ENCODE results near the gene FAM234A.
A peak's percentile ranks its signal among the peaks of the same experiment; 100 is the strongest.
"Not testable (repeated sequence)": the region's sequence is repeated elsewhere in the genome, so short reads cannot be mapped to it uniquely, and the experiment has no call there.

Gene FAM234A

DNA sequence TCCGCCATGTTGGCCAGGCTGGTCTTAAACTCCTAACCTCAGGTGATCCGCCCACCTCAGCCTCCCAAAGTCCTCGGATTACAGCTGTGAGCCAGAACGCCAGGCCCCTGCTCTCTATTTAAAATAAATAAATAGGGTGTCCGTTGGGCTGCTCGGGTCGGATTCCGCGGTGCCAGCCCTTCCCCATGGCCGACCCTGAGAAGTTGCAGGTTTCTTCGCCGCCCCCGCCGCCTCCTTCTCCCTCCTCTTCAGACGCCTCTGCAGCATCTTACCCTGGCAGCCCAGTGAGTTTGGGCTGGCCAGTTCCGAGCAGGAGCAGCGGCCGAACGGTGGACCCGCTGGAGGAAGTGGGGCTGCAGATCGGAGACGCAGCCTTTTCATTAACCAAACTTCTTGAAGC lies 3.7 kb upstream of the FAM234A start:
- no peak for DNase-seq

DNA sequence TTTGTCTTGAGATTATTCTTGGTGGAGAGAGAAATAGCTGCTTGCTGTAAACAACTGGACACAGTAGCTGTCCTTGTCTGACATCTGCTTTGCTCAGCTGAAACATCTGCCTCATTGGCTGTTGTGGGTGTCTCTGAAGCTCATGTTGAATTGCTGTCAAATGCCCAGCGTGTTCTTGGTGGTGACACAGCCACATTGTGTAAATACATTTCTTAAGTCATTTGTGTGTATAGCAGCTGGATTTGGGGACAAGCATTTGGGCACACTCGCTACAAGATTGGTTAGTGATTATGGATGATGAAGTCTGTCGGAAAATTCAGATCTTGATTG lies 5.3 kb downstream of the FAM234A start:
- peak in 11 of 56 donors; percentile 4 to 38 (median 16) for DNase-seq

- DNase-seq = no peak
Measured at GRCh38 chr16:240559-240958, 5.9 kb downstream of the FAM234A start.

- no peak for DNase-seq
Measured at GRCh38 chr16:242281-242680, 7.7 kb downstream of the FAM234A start.

GRCh38 chr16:243348-243747 lies 8.7 kb downstream of the FAM234A start:
- no peak for DNase-seq

DNA sequence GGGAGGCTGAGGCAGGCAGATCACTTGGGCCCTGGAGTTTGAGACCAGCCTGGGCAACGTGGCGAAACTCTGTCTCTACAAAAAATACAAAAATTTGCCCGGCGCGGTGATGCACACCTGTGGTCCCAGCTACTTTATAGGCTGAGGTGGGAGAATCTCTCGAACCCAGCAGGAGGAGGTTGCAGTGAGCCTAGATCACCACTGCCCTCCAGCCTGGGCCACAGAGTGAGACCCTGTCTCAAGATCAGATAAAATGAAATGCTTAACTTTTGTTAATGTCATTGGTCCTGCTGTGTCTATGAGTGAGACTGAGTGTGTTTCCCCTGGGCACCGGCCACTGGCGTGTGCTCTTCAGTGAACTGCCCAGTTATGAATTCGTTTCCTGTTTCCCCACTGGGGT lies 10.5 kb downstream of the FAM234A start:
- DNase-seq = no peak

DNA sequence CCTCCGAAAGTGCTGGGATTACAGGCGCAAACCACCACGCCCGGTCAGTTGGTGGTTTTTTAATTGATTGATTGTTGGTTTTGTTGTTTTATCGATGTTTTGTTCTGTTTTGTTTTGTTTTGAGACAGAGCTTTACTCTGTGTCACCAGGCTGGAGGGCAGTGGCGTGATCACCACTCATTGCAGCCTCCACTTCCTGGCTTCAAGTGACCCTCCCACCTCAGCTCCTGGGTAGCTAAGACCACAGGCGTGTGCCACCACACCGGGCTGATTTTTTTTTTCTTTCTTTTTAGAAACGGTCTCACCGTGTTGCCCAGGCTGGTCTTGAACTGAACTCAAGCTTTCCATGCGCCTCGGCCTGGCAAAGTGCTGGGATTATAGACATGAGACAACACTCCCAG lies 12.4 kb downstream of the FAM234A start:
- no peak for DNase-seq

DNA sequence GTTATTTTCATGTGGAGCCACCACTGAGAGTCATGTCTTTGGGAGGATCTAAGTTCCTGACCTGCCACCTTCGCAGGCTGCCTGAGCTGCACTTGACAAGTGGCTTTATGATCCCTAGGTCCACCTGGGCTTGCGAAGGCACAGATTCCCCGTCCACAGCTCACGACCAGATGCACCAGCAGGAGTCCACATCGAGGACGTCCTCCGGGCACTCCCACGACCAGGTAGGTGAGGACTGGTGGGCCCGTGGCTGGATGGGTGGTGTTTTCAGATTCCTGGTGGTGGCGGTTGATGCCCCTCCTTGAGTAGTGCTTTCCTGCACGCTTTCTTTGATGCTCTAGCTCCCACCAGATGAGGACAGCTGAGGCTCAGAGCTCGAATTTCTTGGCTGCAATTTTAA lies 14.8 kb downstream of the FAM234A start:
- DNase-seq = no peak

- DNase-seq = no peak
Measured at GRCh38 chr16:252366-253337, 18.0 kb downstream of the FAM234A start.

DNA sequence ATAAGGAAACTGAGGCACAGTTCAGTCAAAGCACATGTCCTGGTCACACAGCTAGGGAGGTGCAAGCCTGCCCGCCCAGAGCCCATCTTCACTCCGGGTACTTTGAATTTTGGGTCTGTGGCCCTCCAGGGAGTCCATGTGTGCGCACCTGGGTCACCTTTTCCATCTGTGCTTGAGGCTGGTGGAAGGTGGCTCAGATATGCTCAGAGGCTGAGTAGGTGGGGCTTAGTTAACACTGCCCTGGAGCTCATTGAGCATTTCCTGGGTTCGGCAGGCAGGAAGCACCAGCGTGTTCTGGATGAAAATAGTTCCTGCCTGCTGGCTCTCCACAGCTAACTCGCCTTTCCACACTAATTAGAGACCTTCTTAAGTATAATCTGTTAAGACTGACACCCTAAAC lies 19.2 kb downstream of the FAM234A start:
- no peak for DNase-seq

- no peak for DNase-seq
Measured at GRCh38 chr16:254461-254860, 19.8 kb downstream of the FAM234A start.

DNA sequence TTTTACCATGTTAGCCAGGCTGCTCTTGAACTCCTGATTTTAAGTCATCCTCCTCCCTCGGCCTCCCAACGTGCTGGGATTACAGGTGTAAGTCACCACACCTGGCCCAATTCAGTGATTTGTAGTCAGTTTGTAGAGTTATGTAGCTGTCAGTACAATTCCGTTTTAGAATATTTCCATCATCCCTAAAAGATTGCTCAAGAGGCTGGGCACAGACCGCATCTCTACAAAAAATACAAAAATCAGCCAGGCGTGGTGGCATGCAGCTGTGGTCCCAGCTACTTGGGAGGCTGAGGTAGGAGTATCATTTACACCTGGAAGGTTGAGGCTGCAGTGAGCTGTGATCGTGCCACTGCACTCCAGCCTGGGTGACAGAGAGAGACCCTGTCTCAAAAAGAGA lies 20.6 kb downstream of the FAM234A start:
- DNase-seq = no peak

- DNase-seq = not testable (repeated sequence)
Measured at GRCh38 chr16:258091-258490, 23.5 kb downstream of the FAM234A start.

DNA sequence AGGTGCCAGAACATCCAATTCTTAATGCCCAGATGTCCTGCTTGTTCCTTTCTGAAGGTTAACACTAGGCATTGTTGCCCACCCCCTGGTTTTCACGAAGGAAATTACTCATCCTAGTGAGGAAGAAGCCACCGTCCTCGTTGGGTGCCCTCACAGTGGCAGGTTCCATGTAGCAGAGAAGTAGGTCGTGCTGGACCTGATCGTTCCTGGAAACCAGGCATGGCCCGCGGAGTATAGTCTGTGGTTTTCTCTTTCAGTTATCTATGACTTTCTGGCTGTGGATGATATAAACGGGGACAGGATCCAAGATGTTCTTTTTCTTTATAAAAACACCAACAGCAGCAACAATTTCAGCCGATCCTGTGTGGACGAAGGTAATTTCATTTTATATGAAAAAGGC lies 24.6 kb downstream of the FAM234A start:
- no peak for DNase-seq

DNA sequence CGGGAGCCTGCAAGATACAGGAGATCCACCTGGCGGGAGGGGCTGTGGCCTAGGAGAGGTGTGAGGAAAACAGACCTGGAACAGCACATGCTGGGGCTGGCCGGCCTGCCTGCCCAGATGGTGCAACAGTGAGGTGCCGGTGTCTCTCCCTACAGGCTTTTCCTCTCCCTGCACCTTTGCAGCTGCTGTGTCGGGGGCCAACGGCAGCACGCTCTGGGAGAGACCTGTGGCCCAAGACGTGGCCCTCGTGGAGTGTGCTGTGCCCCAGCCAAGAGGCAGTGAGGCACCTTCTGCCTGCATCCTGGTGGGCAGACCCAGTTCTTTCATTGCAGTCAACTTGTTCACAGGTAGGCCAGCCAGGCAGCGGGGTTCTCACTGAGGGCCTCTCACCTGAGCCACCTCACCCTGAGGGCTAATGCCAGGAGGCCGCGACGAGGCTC lies 25.2 kb downstream of the FAM234A start:
- no peak for DNase-seq

- no peak for DNase-seq
Measured at GRCh38 chr16:260326-260725, 25.7 kb downstream of the FAM234A start.

GRCh38 chr16:261031-261691 lies 26.5 kb downstream of the FAM234A start:
- peak in 6 of 56 donors; percentile 7 to 49 (median 21) for DNase-seq

- DNase-seq = no peak
Measured at GRCh38 chr16:262121-262745, 27.6 kb downstream of the FAM234A start.

GRCh38 chr16:263182-263774 lies 28.7 kb downstream of the FAM234A start:
- no peak for DNase-seq

GRCh38 chr16:263944-264343 lies 29.3 kb downstream of the FAM234A start:
- DNase-seq = no peak

- DNase-seq = no peak
Measured at GRCh38 chr16:264440-264951, 29.9 kb downstream of the FAM234A start.
